Endodermal cell (in vitro differentiated cells): ENCODE results near the gene TNFAIP8L1. TPM values are rescaled to one million over a fixed set of nuclear protein-coding genes. Genes with fewer than 3 reads are reported as not detected.

Experiments
- DNase-seq: peaks from one replicate; pipeline ENCODE4 v3.0.0-alpha.2; 2017
- H3K27ac ChIP-seq: 2 replicates; pipeline ENCODE4 v1.5.1; 2013; ENCODE audit warnings: mild to moderate bottlenecking, low read depth, low read length, moderate library complexity
- H3K27me3 ChIP-seq: 2 replicates; pipeline ENCODE4 v1.6.1; 2013; ENCODE audit warnings: mild to moderate bottlenecking, low read length, moderate library complexity; ENCODE audit not compliant: insufficient read depth, control insufficient read depth, poor library complexity, severe bottlenecking
- H3K36me3 ChIP-seq: 2 replicates; pipeline ENCODE4 v1.7.0; 2013; ENCODE audit warnings: mild to moderate bottlenecking, low read length, moderate library complexity; ENCODE audit not compliant: control insufficient read depth, insufficient read depth
- H3K4me1 ChIP-seq: one replicate; pipeline ENCODE4 v1.7.0; 2013; ENCODE audit warnings: low read length; ENCODE audit not compliant: control insufficient read depth, insufficient read depth
- H3K4me3 ChIP-seq: 2 replicates; pipeline ENCODE4 v1.5.1; 2013; ENCODE audit warnings: mild to moderate bottlenecking, low read length, moderate library complexity
- H3K9ac ChIP-seq: 2 replicates; pipeline ENCODE4 v1.6.1; 2013; ENCODE audit warnings: mild to moderate bottlenecking, low read length, moderate library complexity; ENCODE audit not compliant: poor library complexity, severe bottlenecking; ENCODE audit errors: extremely low read depth
- H3K9me3 ChIP-seq: 2 replicates; pipeline ENCODE4 v1.6.1; 2013; ENCODE audit warnings: mild to moderate bottlenecking, low read length, moderate library complexity; ENCODE audit not compliant: control insufficient read depth
- H3K27ac Mint-ChIP-seq: 2 replicates; pipeline ENCODE4 v1.8.0; 2020; ENCODE audit warnings: mixed read lengths
- H3K27me3 Mint-ChIP-seq: 2 replicates; pipeline ENCODE4 v1.8.0; 2021; ENCODE audit warnings: mild to moderate bottlenecking, mixed read lengths; ENCODE audit not compliant: insufficient read depth
- H3K36me3 Mint-ChIP-seq: 2 replicates; pipeline ENCODE4 v1.8.0; 2020; ENCODE audit warnings: low read depth, mixed read lengths
- H3K4me1 Mint-ChIP-seq: 2 replicates; pipeline ENCODE4 v1.8.0; 2020; ENCODE audit warnings: mixed read lengths
- H3K4me3 Mint-ChIP-seq: 2 replicates; pipeline ENCODE4 v1.8.0; 2020; ENCODE audit warnings: mild to moderate bottlenecking, moderate library complexity, mixed read lengths
- H3K9me3 Mint-ChIP-seq: 2 replicates; pipeline ENCODE4 v1.8.0; 2020; ENCODE audit warnings: mild to moderate bottlenecking, mixed read lengths
- WGBS, 2 experiments: methylation state at CpG; one replicate each; pipeline versions ENCODE4 v1.1.5 to v1.1.7; 2013; ENCODE audit warnings: missing lambda C conversion rate in 2 of 2, mixed read lengths in 1 of 2; ENCODE audit not compliant: insufficient coverage in 1 of 2, insufficient read length in 1 of 2; 5-methylcytosine and 5-hydroxymethylcytosine counted together
- total RNA-seq, 2 donors: library from RNA; stranded (reverse); fragmentation: NEBNext Ultra II Directional in 1 of 2; extraction: Animal tissue kit (Norgen Biotek cat#: 25700) in 1 of 2; gene quantifications; 2 replicates in 1 of 2; 3 replicates in 1 of 2; pipeline ENCODE4 v1.2.1, GENCODE V29; 2021
- TF ChIP-seq, protein P1 (sequence below): fragments of 200-600 bp; sonication (generic); conservative IDR thresholded peaks from 2 replicates; pipeline ENCODE4 v1.5.0; 2021; ENCODE audit warnings: antibody characterized with exemption, mild to moderate bottlenecking

TNFAIP8L1 gene
- total RNA-seq, 2 donors from 2014 or later: 18.1 to 25.5 TPM

GRCh38 chr19:4673726-4674125 is 34.4 kb downstream of the TNFAIP8L1 start:
- no peaks in the 10 kb centered on the region for H3K9me3 Mint-ChIP-seq
- H3K9ac ChIP-seq: no peak overlapping the region
- H3K36me3 ChIP-seq: peaks cover 17% of the 10 kb centered on the region
- H3K4me1 ChIP-seq: peaks cover 11% of the 10 kb centered on the region
- no peak for DNase-seq
- H3K27ac ChIP-seq: no peak overlapping the region
- H3K27me3 ChIP-seq: no peaks in the 10 kb centered on the region
- H3K9me3 ChIP-seq: no peaks in the 10 kb centered on the region
- peaks cover 18% of the 10 kb centered on the region for H3K36me3 Mint-ChIP-seq
- 94 to 98% methylated on average over 4 of the region's 4 CpGs for WGBS, 2 experiments
- no peak overlapping the region for H3K4me3 ChIP-seq
- H3K27me3 Mint-ChIP-seq: no peaks in the 10 kb centered on the region
- peaks cover 18% of the 10 kb centered on the region for H3K4me1 Mint-ChIP-seq
- TF ChIP-seq, protein P1, sequence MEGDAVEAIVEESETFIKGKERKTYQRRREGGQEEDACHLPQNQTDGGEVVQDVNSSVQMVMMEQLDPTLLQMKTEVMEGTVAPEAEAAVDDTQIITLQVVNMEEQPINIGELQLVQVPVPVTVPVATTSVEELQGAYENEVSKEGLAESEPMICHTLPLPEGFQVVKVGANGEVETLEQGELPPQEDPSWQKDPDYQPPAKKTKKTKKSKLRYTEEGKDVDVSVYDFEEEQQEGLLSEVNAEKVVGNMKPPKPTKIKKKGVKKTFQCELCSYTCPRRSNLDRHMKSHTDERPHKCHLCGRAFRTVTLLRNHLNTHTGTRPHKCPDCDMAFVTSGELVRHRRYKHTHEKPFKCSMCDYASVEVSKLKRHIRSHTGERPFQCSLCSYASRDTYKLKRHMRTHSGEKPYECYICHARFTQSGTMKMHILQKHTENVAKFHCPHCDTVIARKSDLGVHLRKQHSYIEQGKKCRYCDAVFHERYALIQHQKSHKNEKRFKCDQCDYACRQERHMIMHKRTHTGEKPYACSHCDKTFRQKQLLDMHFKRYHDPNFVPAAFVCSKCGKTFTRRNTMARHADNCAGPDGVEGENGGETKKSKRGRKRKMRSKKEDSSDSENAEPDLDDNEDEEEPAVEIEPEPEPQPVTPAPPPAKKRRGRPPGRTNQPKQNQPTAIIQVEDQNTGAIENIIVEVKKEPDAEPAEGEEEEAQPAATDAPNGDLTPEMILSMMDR: no peak
- H3K27ac Mint-ChIP-seq: no peak overlapping the region
- no peak overlapping the region for H3K4me3 Mint-ChIP-seq

- Mint-ChIP-seq H3K36me3 (peaks cover 25% of the 10 kb centered on the region), H3K4me3 (no peak overlapping the region), H3K27me3 (no peaks in the 10 kb centered on the region), H3K9me3 (no peaks in the 10 kb centered on the region), H3K27ac (no peak overlapping the region), H3K4me1 (peaks cover 11% of the 10 kb centered on the region)
- Histone ChIP-seq H3K36me3 (peaks cover 15% of the 10 kb centered on the region), H3K9ac (no peak overlapping the region), H3K4me1 (peaks cover 11% of the 10 kb centered on the region), H3K27ac (no peak overlapping the region), H3K9me3 (no peaks in the 10 kb centered on the region), H3K27me3 (no peaks in the 10 kb centered on the region), H3K4me3 (no peak overlapping the region)
- no peak for DNase-seq
- TF ChIP-seq, protein P1: no peak
- 92 to 94% methylated on average over 2 to 16 of the region's 16 CpGs for WGBS, 2 experiments
Measured at GRCh38 chr19:4675346-4675745, 36.0 kb downstream of the TNFAIP8L1 start.

- no peaks in the 10 kb centered on the region for H3K9me3 ChIP-seq
- peaks cover 6% of the 10 kb centered on the region for H3K4me1 ChIP-seq
- peak overlapping the region; percentile 63 for H3K27ac ChIP-seq
- no peak overlapping the region for H3K4me3 ChIP-seq
- Mint-ChIP-seq H3K9me3 (no peaks in the 10 kb centered on the region), H3K27me3 (no peaks in the 10 kb centered on the region), H3K4me3 (no peak overlapping the region), H3K27ac (peak overlapping the region; percentile 61), H3K36me3 (peaks cover 32% of the 10 kb centered on the region), H3K4me1 (peaks cover 4% of the 10 kb centered on the region)
- peak; percentile 94 for DNase-seq
- 82 to 87% methylated on average over 8 to 17 of the region's 17 CpGs for WGBS, 2 experiments
- no peak overlapping the region for H3K9ac ChIP-seq
- no peaks in the 10 kb centered on the region for H3K27me3 ChIP-seq
- TF ChIP-seq, protein P1: peak; percentile 85
- peaks cover 20% of the 10 kb centered on the region for H3K36me3 ChIP-seq
Measured at GRCh38 chr19:4676955-4677731, 37.8 kb downstream of the TNFAIP8L1 start.
